HepG2 (cell line): ENCODE data around the gene PDE3B. TPM values are rescaled to one million over a fixed set of nuclear protein-coding genes. Genes with fewer than 3 reads are reported as not detected.

Experiments
- ARID2 ChIP-seq: sonication (generic); formaldehyde crosslinking; IDR thresholded peaks from 2 replicates; pipeline ENCODE4 v1.8.1; 2022; ENCODE audit warnings: mild to moderate bottlenecking, missing genetic modification reagents, borderline replicate concordance
- FOXM1 ChIP-seq: sonication (generic); formaldehyde crosslinking; IDR thresholded peaks from 2 replicates; pipeline ENCODE4 v1.5.0; 2020; ENCODE audit warnings: missing genetic modification reagents
- HDAC6 ChIP-seq: fragments of 200-600 bp; sonication (generic); IDR thresholded peaks from 2 replicates; pipeline ENCODE4 v1.7.0; 2017; ENCODE audit warnings: mild to moderate bottlenecking, antibody characterized with exemption, low read length, low read depth
- HINFP ChIP-seq: sonication (generic); formaldehyde crosslinking; IDR thresholded peaks from 2 replicates; pipeline ENCODE4 v1.4.0; 2020; ENCODE audit warnings: low read depth, mild to moderate bottlenecking, missing genetic modification reagents
- HNRNPLL ChIP-seq: fragments of 200-400 bp; formaldehyde crosslinking; IDR thresholded peaks from 2 replicates; pipeline ENCODE4 v1.6.1; 2017; ENCODE audit warnings: mild to moderate bottlenecking, low read depth, low read length; ENCODE audit not compliant: poor library complexity, severe bottlenecking
- KDM5B ChIP-seq: sonication (generic); formaldehyde crosslinking; IDR thresholded peaks from 2 replicates; pipeline ENCODE4 v1.4.0; 2020; ENCODE audit warnings: missing genetic modification reagents, mild to moderate bottlenecking, borderline replicate concordance
- MTA1 ChIP-seq: sonication (generic); formaldehyde crosslinking; IDR thresholded peaks from 2 replicates; pipeline ENCODE4 v1.4.0; 2020; ENCODE audit warnings: missing genetic modification reagents, mild to moderate bottlenecking, borderline replicate concordance
- NCOA5 ChIP-seq: sonication (generic); formaldehyde crosslinking; IDR thresholded peaks from 2 replicates; pipeline ENCODE4 v1.4.0; 2020; ENCODE audit warnings: missing genetic modification reagents
- NFKB2 ChIP-seq: sonication (generic); formaldehyde crosslinking; IDR thresholded peaks from 2 replicates; pipeline ENCODE4 v1.4.0; 2020; ENCODE audit warnings: missing genetic modification reagents, borderline replicate concordance
- NR2F6 ChIP-seq, 2 experiments: IDR thresholded peaks; 2 replicates each; pipeline ENCODE4 v1.6.1; 2016; ENCODE audit warnings: antibody characterized with exemption in 1 of 2, mild to moderate bottlenecking in 1 of 2
- PAX8 ChIP-seq: sonication (generic); formaldehyde crosslinking; IDR thresholded peaks from 2 replicates; pipeline ENCODE4 v1.8.0; 2022; ENCODE audit warnings: mild to moderate bottlenecking, missing genetic modification reagents, borderline replicate concordance
- TFE3 ChIP-seq: IDR thresholded peaks from 2 replicates; pipeline ENCODE4 v1.6.1; 2016
- ZBTB1 ChIP-seq: sonication (generic); formaldehyde crosslinking; IDR thresholded peaks from 2 replicates; pipeline ENCODE4 v1.4.0; 2020; ENCODE audit warnings: missing genetic modification reagents, borderline replicate concordance
- ZFX ChIP-seq: sonication (generic); formaldehyde crosslinking; IDR thresholded peaks from 2 replicates; pipeline ENCODE4 v1.4.0; 2020; ENCODE audit warnings: mild to moderate bottlenecking, low read depth, missing genetic modification reagents, moderate library complexity
- ZNF143 ChIP-seq: sonication (generic); formaldehyde crosslinking; IDR thresholded peaks from 2 replicates; pipeline ENCODE4 v1.4.0; 2020; ENCODE audit warnings: missing genetic modification reagents
- ZNF205 ChIP-seq: IDR thresholded peaks from 2 replicates; pipeline ENCODE4 v1.6.1; 2018; ENCODE audit warnings: missing biosample characterization, missing genetic modification reagents
- ZNF251 ChIP-seq: sonication (generic); formaldehyde crosslinking; IDR thresholded peaks from 2 replicates; pipeline ENCODE4 v1.9.0; 2021; ENCODE audit warnings: mild to moderate bottlenecking, missing genetic modification reagents
- ZNF337 ChIP-seq: sonication (generic); formaldehyde crosslinking; IDR thresholded peaks from 2 replicates; pipeline ENCODE4 v1.5.1; 2020; ENCODE audit warnings: missing genetic modification reagents, low read depth, mild to moderate bottlenecking, borderline replicate concordance
- ZNF557 ChIP-seq: sonication (generic); formaldehyde crosslinking; IDR thresholded peaks from 2 replicates; pipeline ENCODE4 v1.4.0; 2020; ENCODE audit warnings: missing genetic modification reagents
- ZNF652 ChIP-seq: IDR thresholded peaks from 2 replicates; pipeline ENCODE4 v1.6.1; 2016; ENCODE audit warnings: low read depth, borderline replicate concordance
- ZNF709 ChIP-seq: sonication (generic); formaldehyde crosslinking; IDR thresholded peaks from 2 replicates; pipeline ENCODE4 v1.5.0; 2020; ENCODE audit warnings: mild to moderate bottlenecking, missing genetic modification reagents
- ZNF816 ChIP-seq: sonication (generic); formaldehyde crosslinking; IDR thresholded peaks from 2 replicates; pipeline ENCODE4 v1.8.0; 2022; ENCODE audit warnings: missing genetic modification reagents, mild to moderate bottlenecking, borderline replicate concordance
- polyA plus RNA-seq, 8 experiments: library from polyadenylated mRNA; depleted of rRNA in 3 of 8; stranded (reverse) in 7 of 8; unstranded in 1 of 8; fragments of >200 nt; fragmentation: Illumina TruSeq in 4 of 8; extraction: Trizol in 4 of 8; gene quantifications; 2 replicates each; pipeline versions ENCODE4 v1.2.1 to v1.2.3, GENCODE V29; 2011 to 2016; ENCODE audit warnings: low read depth in 4 of 8, missing spikeins in 1 of 8, mixed read lengths in 1 of 8; ENCODE audit not compliant: insufficient read depth in 1 of 8
- total RNA-seq, 5 experiments: library from RNA; depleted of rRNA; stranded (reverse); fragments of >200 nt; fragmentation: Illumina TruSeq; extraction: Trizol; gene quantifications; 2 replicates each; pipeline ENCODE4 v1.2.3, GENCODE V29; 2016; ENCODE audit warnings: low read depth in 1 of 5
- TF ChIP-seq, protein P1 (sequence below): sonication (generic); formaldehyde crosslinking; IDR thresholded peaks from 2 replicates; pipeline ENCODE4 v1.8.1; 2023; ENCODE audit warnings: mild to moderate bottlenecking, inconsistent platforms, moderate library complexity, missing genetic modification reagents, borderline replicate concordance
- TF ChIP-seq, protein P2 (sequence below): sonication (generic); formaldehyde crosslinking; IDR thresholded peaks from 2 replicates; pipeline ENCODE4 v1.4.0; 2020; ENCODE audit warnings: missing genetic modification reagents

Gene PDE3B
- total and polyA plus RNA-seq, 2 of the 13 experiments (the other 11 are each of a cell fraction or from before 2014, with no cell fraction given): 14.1 to 26.5 TPM

DNA sequence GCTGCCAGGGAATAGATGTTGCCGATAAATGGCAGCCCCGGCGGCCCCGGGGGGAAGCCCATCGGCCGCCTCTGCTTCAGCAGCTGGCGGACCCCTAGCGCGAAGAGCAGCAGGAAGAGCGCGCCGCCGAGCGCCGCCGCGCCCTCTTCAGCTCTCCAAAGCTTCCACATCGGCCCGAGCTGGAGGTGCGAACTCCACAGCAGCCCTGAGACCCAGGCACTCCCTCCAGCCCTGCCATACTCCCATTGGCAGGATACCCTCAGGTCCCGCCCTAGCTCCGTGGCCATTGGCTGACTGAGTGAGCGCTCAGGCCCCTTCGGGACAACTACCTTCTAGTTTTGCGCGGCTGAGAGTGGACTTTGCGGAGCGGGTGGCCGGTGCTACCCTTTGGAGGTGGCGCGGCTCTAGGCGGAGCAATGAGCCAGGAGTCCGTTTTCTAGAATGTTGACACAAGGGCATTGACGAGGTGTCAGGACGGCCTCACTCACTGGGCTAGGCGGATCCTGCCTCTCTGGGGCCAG lies 248.5 kb downstream of the PDE3B start, which contains the start of gene CYP2R1 (continued):
- no peak for TF ChIP-seq ZNF337 (CRISPR knock-in tag)
- TF ChIP-seq, protein P1, sequence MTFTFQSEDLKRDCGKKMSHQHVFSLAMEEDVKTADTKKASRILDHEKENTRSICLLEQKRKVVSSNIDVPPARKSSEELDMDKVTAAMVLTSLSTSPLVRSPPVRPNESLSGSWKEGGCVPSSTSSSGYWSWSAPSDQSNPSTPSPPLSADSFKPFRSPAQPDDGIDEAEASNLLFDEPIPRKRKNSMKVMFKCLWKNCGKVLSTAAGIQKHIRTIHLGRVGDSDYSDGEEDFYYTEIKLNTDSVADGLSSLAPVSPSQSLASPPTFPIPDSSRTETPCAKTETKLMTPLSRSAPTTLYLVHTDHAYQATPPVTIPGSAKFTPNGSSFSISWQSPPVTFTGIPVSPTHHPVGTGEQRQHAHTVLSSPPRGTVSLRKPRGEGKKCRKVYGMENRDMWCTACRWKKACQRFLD (CRISPR knock-in tag): no peak
- TF ChIP-seq MTA1 (CRISPR knock-in tag): 0 out of 2 replicates have a peak, but pooled peaks have one; percentile 32
- TF ChIP-seq ZNF251: no peak
- TF ChIP-seq KDM5B (CRISPR knock-in tag): peak; percentile 55; the same call in 1 of the 2 replicates
- TF ChIP-seq ZNF143 (CRISPR knock-in tag): no peak
- TF ChIP-seq ZNF652: no peak
- TF ChIP-seq, protein P2, sequence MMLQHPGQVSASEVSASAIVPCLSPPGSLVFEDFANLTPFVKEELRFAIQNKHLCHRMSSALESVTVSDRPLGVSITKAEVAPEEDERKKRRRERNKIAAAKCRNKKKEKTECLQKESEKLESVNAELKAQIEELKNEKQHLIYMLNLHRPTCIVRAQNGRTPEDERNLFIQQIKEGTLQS (CRISPR knock-in tag): no peak
- TF ChIP-seq TFE3 (CRISPR knock-in tag): 0 out of 2 replicates have a peak, but pooled peaks have one; percentile 21
- TF ChIP-seq ARID2 (CRISPR knock-in tag): no peak
- peak; percentile 75; the same call in 1 of the 2 replicates for TF ChIP-seq NFKB2 (CRISPR knock-in tag)
- TF ChIP-seq ZFX: peak; percentile 20; the same call in 1 of the 2 replicates
- TF ChIP-seq ZBTB1 (CRISPR knock-in tag): no peak
- TF ChIP-seq ZNF205: peak; percentile 93
- TF ChIP-seq HNRNPLL: peak; percentile 93
- no peak for TF ChIP-seq ZNF816 (CRISPR knock-in tag)
- TF ChIP-seq NR2F6 (IDR thresholded peaks at IDR 0.05): no peak
- TF ChIP-seq NR2F6 (CRISPR knock-in tag; IDR thresholded peaks at IDR 0.05): peak; percentile 27; the same call in 1 of the 2 replicates
- no peak for TF ChIP-seq FOXM1
- no peak for TF ChIP-seq HDAC6
- TF ChIP-seq HINFP (CRISPR knock-in tag): peak; percentile 69; the same call in 1 of the 2 replicates
- TF ChIP-seq NCOA5 (CRISPR knock-in tag): no peak
- no peak for TF ChIP-seq ZNF709
- TF ChIP-seq ZNF557 (CRISPR knock-in tag): no peak; the same call in 1 of the 2 replicates
- no peak for TF ChIP-seq PAX8
